Gastrocnemius medialis (tissue), 4 donors: ENCODE results near the gene EPS8L2. TPM values are rescaled to one million over a fixed set of nuclear protein-coding genes. Genes with fewer than 3 reads are reported as not detected.
"Not testable (repeated sequence)": the region's sequence is repeated elsewhere in the genome, so short reads cannot be mapped to it uniquely, and the experiment has no call there.

ENCODE experiments used
- ATAC-seq, 2 donors: fragments of 150-250 bp; one replicate each; pipeline ENCODE4 v1.9.1; 2016
- DNase-seq, 2 donors: peaks; one replicate each; pipeline ENCODE4 v3.0.0-alpha.2; 2019
- H3K27ac ChIP-seq, 4 donors: fragments of 200-600 bp; sonication (generic); 1 replicate in 1 of 4; 2 replicates in 3 of 4; pipeline ENCODE4 v1.5.1; 2016 to 2018; ENCODE audit warnings: mild to moderate bottlenecking in 2 of 4, moderate library complexity in 1 of 4
- H3K27me3 ChIP-seq, 3 donors: fragments of 200-600 bp; sonication (generic) in 2 of 3; 1 replicate in 1 of 3; 2 replicates in 2 of 3; pipeline versions ENCODE4 v1.5.1 to v1.6.0; 2016 to 2019; ENCODE audit warnings: mild to moderate bottlenecking in 1 of 3, moderate library complexity in 1 of 3
- H3K36me3 ChIP-seq, 2 donors: fragments of 200-600 bp; sonication (generic) in 1 of 2; one replicate each; pipeline ENCODE4 v1.5.1; 2017 to 2018
- H3K4me1 ChIP-seq, 2 donors: fragments of 200-600 bp; sonication (generic) in 1 of 2; one replicate each; pipeline ENCODE4 v1.5.1; 2016 to 2017; ENCODE audit warnings: mild to moderate bottlenecking in 2 of 2
- H3K4me3 ChIP-seq, 4 donors: fragments of 200-600 bp; sonication (generic) in 3 of 4; 1 replicate in 1 of 4; 2 replicates in 3 of 4; pipeline ENCODE4 v1.5.1; 2016 to 2019; ENCODE audit warnings: mild to moderate bottlenecking in 2 of 4
- H3K9me3 ChIP-seq, 3 donors: fragments of 200-600 bp; sonication (generic) in 2 of 3; 1 replicate in 1 of 3; 2 replicates in 2 of 3; pipeline ENCODE4 v1.5.1; 2016 to 2019
- CTCF ChIP-seq, 5 experiments: fragments of 450-650 bp in 3 of 5; fragments of 200-600 bp in 2 of 5; sonication (generic) in 2 of 5; IDR thresholded peaks in 4 of 5; conservative IDR thresholded peaks in 1 of 5; 1 replicate in 4 of 5; 2 replicates in 1 of 5; pipeline ENCODE4 v1.5.1; 2016 to 2019; ENCODE audit warnings: antibody characterized with exemption in 5 of 5, mild to moderate bottlenecking in 3 of 5, moderate library complexity in 3 of 5
- POLR2A ChIP-seq, 2 donors: fragments of 450-650 bp; IDR thresholded peaks; one replicate each; pipeline ENCODE4 v1.6.1; 2017; ENCODE audit warnings: antibody characterized with exemption in 2 of 2, mild to moderate bottlenecking in 2 of 2, moderate library complexity in 2 of 2
- in situ Hi-C, 4 donors: fragments of 200-750 bp; cut with MboI; loops; one replicate each; pipeline versions ENCODE4 v1.15.0 to v1.8.0; 2017; ENCODE audit warnings: low sequenced_read_pairs in 4 of 4
- intact Hi-C: fragments of 100-400 bp; cut with DNase I; formaldehyde crosslinking; loops from one replicate; pipeline ENCODE4 v1.15.1; 2023; ENCODE audit warnings: low total_unique reads
- total RNA-seq, 4 donors: library from RNA; depleted of rRNA; stranded (reverse); fragments of >200 nt; gene quantifications; one replicate each; pipeline versions ENCODE4 v1.1.0 to v1.2.3, GENCODE V29; 2016

Gene EPS8L2
- total RNA-seq, 4 donors from 2014 or later: 0.42 to 3.3 (median 1.8) TPM

GRCh38 chr11:728901-729491 is 23.0 kb downstream of the EPS8L2 start:
- intact Hi-C loops: loop anchor here (1.0 to 2.0 kb wide), 3 partner anchors 30 to 69 kb away; partner anchors contain the start of gene SLC25A22
- Histone ChIP-seq H3K36me3 (no peaks in the 10 kb centered on the region), H3K4me1 (peaks cover 0 to 19% of the 10 kb centered on the region in 2 donors), H3K27ac (no peak overlapping the region), H3K9me3 (no peaks in the 10 kb centered on the region), H3K27me3 (peaks cover 27 to 31% (median 28%) of the 10 kb centered on the region in 3 donors), H3K4me3 (no peak overlapping the region)
- ATAC-seq (no peak), DNase-seq (no peak)
- in situ Hi-C loops: loop anchor here in 1 of 4 donors (25.0 kb wide), 1 partner anchor 167 kb away; the partner anchor contains the start of genes LMNTD2 and RASSF7
- TF ChIP-seq POLR2A (IDR thresholded peaks at IDR 0.05) (no peak), CTCF (IDR thresholded peaks at IDR 0.05 in 4 of 5, conservative IDR thresholded peaks at IDR 0.05 in 1 of 5) (no peak)

DNA sequence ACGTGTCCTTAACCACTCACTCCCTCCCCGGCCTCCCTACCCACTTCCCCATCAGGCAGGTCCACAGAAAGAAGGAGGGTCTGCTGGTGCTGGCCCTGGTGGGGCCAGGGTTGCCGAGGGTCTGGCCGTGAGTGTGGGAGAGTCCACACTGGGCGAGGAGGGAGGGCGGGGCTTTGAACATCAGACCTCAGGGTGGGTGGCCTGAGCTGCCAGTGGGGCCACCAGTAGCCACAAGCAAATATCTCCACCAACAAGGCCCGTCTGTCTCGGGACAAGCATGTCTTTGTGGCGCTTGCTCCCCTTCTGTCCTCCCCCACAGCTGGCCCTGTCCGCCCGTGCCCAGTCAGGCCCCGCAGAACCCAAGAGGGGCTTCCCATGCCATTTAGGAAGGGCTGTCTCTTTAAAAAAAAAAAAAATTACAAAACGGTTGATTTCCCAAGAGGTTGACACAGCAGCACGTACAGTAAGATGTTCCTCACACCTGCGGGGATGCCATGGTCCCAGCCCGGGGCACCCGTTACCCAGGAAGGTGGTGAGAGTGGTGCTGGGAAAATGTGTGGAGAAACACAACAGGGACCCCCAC is 23.6 kb downstream of the EPS8L2 start:
- no peak overlapping the region for H3K27ac ChIP-seq
- DNase-seq (no peak), ATAC-seq (no peak)
- no peaks in the 10 kb centered on the region for H3K9me3 ChIP-seq
- H3K4me3 ChIP-seq: no peak overlapping the region
- intact Hi-C loops: loop anchor here (2.0 kb wide), 1 partner anchor 31 kb away; no protein-coding TSS in a partner anchor
- H3K36me3 ChIP-seq: no peaks in the 10 kb centered on the region
- peaks cover 0 to 19% of the 10 kb centered on the region in 2 donors for H3K4me1 ChIP-seq
- TF ChIP-seq CTCF (IDR thresholded peaks at IDR 0.05 in 4 of 5, conservative IDR thresholded peaks at IDR 0.05 in 1 of 5) (no peak), POLR2A (IDR thresholded peaks at IDR 0.05) (no peak)
- H3K27me3 ChIP-seq: peaks cover 23 to 28% (median 26%) of the 10 kb centered on the region in 3 donors
- in situ Hi-C loops: loop anchor here in 1 of 4 donors (25.0 kb wide), 1 partner anchor 167 kb away; the partner anchor contains the start of genes LMNTD2 and RASSF7

- Histone ChIP-seq H3K27ac (no peak overlapping the region), H3K4me1 (peaks cover 0 to 5% of the 10 kb centered on the region in 2 donors), H3K27me3 (peaks cover 0 to 9% (median 0%) of the 10 kb centered on the region in 3 donors), H3K9me3 (no peaks in the 10 kb centered on the region), H3K36me3 (no peaks in the 10 kb centered on the region), H3K4me3 (no peak overlapping the region)
- intact Hi-C loops: no loop called here
- DNase-seq: no peak
- TF ChIP-seq CTCF (IDR thresholded peaks at IDR 0.05 in 4 of 5, conservative IDR thresholded peaks at IDR 0.05 in 1 of 5): no peak
- no peak for TF ChIP-seq POLR2A (IDR thresholded peaks at IDR 0.05)
- in situ Hi-C loops: loop anchor here in 1 of 4 donors (25.0 kb wide), 1 partner anchor 171 kb away; the partner anchor contains the start of genes LMNTD2 and RASSF7
- ATAC-seq: no peak
Measured at GRCh38 chr11:733072-733471, 27.0 kb downstream of the EPS8L2 start.

- intact Hi-C loops, H3K4me1 ChIP-seq, H3K9me3 ChIP-seq, H3K27me3 ChIP-seq, H3K27ac ChIP-seq, H3K36me3 ChIP-seq, DNase-seq, ATAC-seq, H3K4me3 ChIP-seq: not testable (repeated sequence)
- in situ Hi-C loops: loop anchor here in 1 of 4 donors (25.0 kb wide), 1 partner anchor 172 kb away; the partner anchor contains the start of genes LMNTD2 and RASSF7
Measured at GRCh38 chr11:734541-734940, 28.5 kb downstream of the EPS8L2 start.

DNA sequence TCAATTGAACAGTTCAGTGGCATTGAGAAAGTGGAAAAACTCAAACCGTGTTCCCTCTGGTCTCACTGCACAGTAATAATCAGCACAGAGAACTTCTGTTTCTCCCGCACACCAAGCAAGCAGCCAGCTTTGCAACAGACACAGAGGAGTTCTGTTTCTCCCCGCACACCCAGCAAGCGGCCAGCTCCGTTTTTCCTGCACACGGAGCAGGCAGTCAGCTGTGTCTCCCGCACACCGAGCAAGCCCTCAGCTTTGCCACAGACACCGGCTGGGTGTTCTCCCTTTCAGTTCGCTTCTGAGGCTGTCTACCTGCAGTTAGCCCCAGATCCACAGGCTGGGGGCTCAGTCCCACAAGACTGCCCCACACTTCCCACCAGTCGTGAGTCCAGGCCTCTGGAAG is 31.3 kb downstream of the EPS8L2 start:
- Histone ChIP-seq H3K27ac (no peak overlapping the region), H3K9me3 (no peaks in the 10 kb centered on the region), H3K4me1 (no peaks in the 10 kb centered on the region), H3K4me3 (no peak overlapping the region), H3K27me3 (peaks cover 0 to 9% (median 0%) of the 10 kb centered on the region in 3 donors), H3K36me3 (no peaks in the 10 kb centered on the region)
- DNase-seq (no peak), ATAC-seq (no peak)
- in situ Hi-C loops: loop anchor here in 1 of 4 donors (25.0 kb wide), 1 partner anchor 175 kb away; the partner anchor contains the start of genes LMNTD2 and RASSF7
- TF ChIP-seq CTCF (IDR thresholded peaks at IDR 0.05 in 4 of 5, conservative IDR thresholded peaks at IDR 0.05 in 1 of 5): no peak
- TF ChIP-seq POLR2A (IDR thresholded peaks at IDR 0.05): no peak
- intact Hi-C loops: no loop called here

DNA sequence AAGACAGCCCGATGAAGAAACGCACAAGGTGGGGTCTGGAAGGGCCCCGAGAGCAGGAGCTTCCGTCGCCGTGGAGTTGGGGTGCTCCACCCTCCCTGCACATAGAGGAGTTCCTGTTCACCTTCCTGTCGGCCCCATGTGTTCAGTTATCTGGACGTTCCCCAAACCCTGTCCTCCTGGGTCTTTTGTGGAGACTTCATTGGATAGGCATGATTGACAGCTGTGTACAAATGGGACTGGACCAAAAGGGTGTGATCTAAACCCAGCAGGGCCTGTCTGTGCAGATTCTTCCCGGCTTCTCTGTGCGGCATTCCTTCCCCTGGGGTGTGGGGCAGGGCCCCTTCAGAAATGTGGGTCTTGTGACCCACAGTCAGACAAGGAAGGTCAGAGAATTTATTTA is 31.9 kb downstream of the EPS8L2 start:
- H3K9me3 ChIP-seq, H3K4me3 ChIP-seq: not testable (repeated sequence)

More for the DNA sequence above, 31.9 kb downstream of the EPS8L2 start:
- intact Hi-C loops, DNase-seq, ATAC-seq, H3K27me3 ChIP-seq, H3K4me1 ChIP-seq, H3K27ac ChIP-seq, H3K36me3 ChIP-seq: not testable (repeated sequence)
- in situ Hi-C loops: loop anchor here in 1 of 4 donors (25.0 kb wide), 1 partner anchor 176 kb away; the partner anchor contains the start of genes LMNTD2 and RASSF7
